HEK293 (cell line): ENCODE measurements around the gene EZH1.

ENCODE experiments used
- CTCF ChIA-PET: fragments of 350-600 bp; formaldehyde crosslinking; extraction: SDS; loops from one replicate; lab custom pipeline; 2021; ENCODE audit warnings: antibody characterized with exemption; lab: Yijun Ruan, JAX
- POLR2A ChIA-PET: fragments of 300-600 bp; formaldehyde crosslinking; extraction: SDS; loops from one replicate; lab custom pipeline; 2020; ENCODE audit warnings: antibody characterized with exemption, inconsistent platforms; lab: Yijun Ruan, JAX
- H3K27ac ChIP-seq: fragments of 200-500 bp; sonication (Bioruptor generic); 2 replicates; pipeline ENCODE4 v1.5.1; 2014; ENCODE audit warnings: low read depth, low read length, control low read depth, inconsistent platforms; ENCODE audit errors: extremely low read depth
- H3K36me3 ChIP-seq, 2 experiments: fragments of 200-500 bp in 1 of 2; sonication (Bioruptor generic) in 1 of 2; 1 replicate in 1 of 2; 2 replicates in 1 of 2; pipeline ENCODE4 v1.5.1; 2014 to 2017; ENCODE audit warnings: inconsistent platforms in 2 of 2, low read length in 2 of 2; ENCODE audit not compliant: control insufficient read depth in 2 of 2, insufficient read depth in 1 of 2
- H3K4me1 ChIP-seq: fragments of 200-500 bp; sonication (Bioruptor generic); 2 replicates; pipeline ENCODE4 v1.5.1; 2014; ENCODE audit warnings: mild to moderate bottlenecking, low read length, inconsistent platforms; ENCODE audit not compliant: control insufficient read depth, insufficient read depth
- H3K4me3 ChIP-seq: 2 replicates; pipeline ENCODE4 v1.5.1; 2011; ENCODE audit warnings: low read depth, mild to moderate bottlenecking, control low read depth, low read length, moderate library complexity
- H3K9me3 ChIP-seq: fragments of 200-500 bp; sonication (Bioruptor generic); 2 replicates; pipeline ENCODE4 v1.5.1; 2014; ENCODE audit warnings: low read depth, low read length, inconsistent platforms; ENCODE audit not compliant: control insufficient read depth, insufficient read depth
- BCL11B ChIP-seq: fragments of 450-650 bp; formaldehyde crosslinking; IDR thresholded peaks from 2 replicates; pipeline ENCODE4 v1.5.1; 2016; ENCODE audit warnings: low read depth, missing biosample characterization, missing genetic modification characterization
- GLI4 ChIP-seq: fragments of 450-650 bp; formaldehyde crosslinking; IDR thresholded peaks from 2 replicates; pipeline ENCODE4 v1.5.1; 2016; ENCODE audit warnings: missing biosample characterization, missing genetic modification characterization
- KLF1 ChIP-seq: fragments of 450-650 bp; formaldehyde crosslinking; IDR thresholded peaks from 2 replicates; pipeline ENCODE4 v1.5.1; 2016; ENCODE audit warnings: missing biosample characterization, missing genetic modification characterization
- KLF8 ChIP-seq: fragments of 450-650 bp; formaldehyde crosslinking; IDR thresholded peaks from 2 replicates; pipeline ENCODE4 v1.5.1; 2016; ENCODE audit warnings: missing biosample characterization, missing genetic modification characterization
- OVOL3 ChIP-seq: fragments of 450-650 bp; formaldehyde crosslinking; IDR thresholded peaks from 2 replicates; pipeline ENCODE4 v1.5.1; 2016; ENCODE audit warnings: missing biosample characterization, missing genetic modification characterization
- WT1 ChIP-seq: fragments of 450-650 bp; formaldehyde crosslinking; IDR thresholded peaks from 2 replicates; pipeline ENCODE4 v1.5.1; 2016; ENCODE audit warnings: missing biosample characterization, missing genetic modification characterization
- ZBTB7A ChIP-seq: fragments of 450-650 bp; formaldehyde crosslinking; IDR thresholded peaks from 2 replicates; pipeline ENCODE4 v1.5.1; 2016; ENCODE audit warnings: low read depth, missing biosample characterization, missing genetic modification characterization
- ZBTB8A ChIP-seq: fragments of 450-650 bp; formaldehyde crosslinking; IDR thresholded peaks from 2 replicates; pipeline ENCODE4 v1.5.1; 2016; ENCODE audit warnings: missing biosample characterization, missing genetic modification characterization
- ZFP69B ChIP-seq: fragments of 450-650 bp; formaldehyde crosslinking; IDR thresholded peaks from 2 replicates; pipeline ENCODE4 v1.5.1; 2016; ENCODE audit warnings: missing biosample characterization, missing genetic modification characterization
- ZNF2 ChIP-seq: fragments of 450-650 bp; formaldehyde crosslinking; IDR thresholded peaks from 2 replicates; pipeline ENCODE4 v1.5.1; 2016; ENCODE audit warnings: missing biosample characterization, missing genetic modification characterization
- ZNF514 ChIP-seq: fragments of 450-650 bp; formaldehyde crosslinking; IDR thresholded peaks from 2 replicates; pipeline ENCODE4 v1.5.1; 2016; ENCODE audit warnings: missing biosample characterization, missing genetic modification characterization
- ZNF600 ChIP-seq: fragments of 450-650 bp; formaldehyde crosslinking; IDR thresholded peaks from 2 replicates; pipeline ENCODE4 v1.5.1; 2016; ENCODE audit warnings: missing biosample characterization, missing genetic modification characterization
- ZNF629 ChIP-seq: fragments of 450-650 bp; formaldehyde crosslinking; IDR thresholded peaks from 2 replicates; pipeline ENCODE4 v1.5.1; 2017; ENCODE audit warnings: missing biosample characterization, missing genetic modification characterization
- ZNF776 ChIP-seq: fragments of 450-650 bp; formaldehyde crosslinking; IDR thresholded peaks from 2 replicates; pipeline ENCODE4 v1.5.0; 2017; ENCODE audit warnings: missing biosample characterization, missing genetic modification characterization, borderline replicate concordance
- ZSCAN30 ChIP-seq: fragments of 450-650 bp; IDR thresholded peaks from 2 replicates; pipeline ENCODE4 v1.5.1; 2018; ENCODE audit warnings: missing biosample characterization, mild to moderate bottlenecking, missing genetic modification characterization, moderate library complexity
- TF ChIP-seq, protein P1 (sequence below): fragments of 450-650 bp; formaldehyde crosslinking; IDR thresholded peaks from 2 replicates; pipeline ENCODE4 v1.5.1; 2016; ENCODE audit warnings: missing biosample characterization, missing genetic modification characterization
- TF ChIP-seq, protein P2 (sequence below): fragments of 450-650 bp; formaldehyde crosslinking; IDR thresholded peaks from 2 replicates; pipeline ENCODE4 v1.5.1; 2017; ENCODE audit warnings: missing biosample characterization, missing genetic modification characterization
- TF ChIP-seq, protein P3 (sequence below): fragments of 450-650 bp; formaldehyde crosslinking; IDR thresholded peaks from 2 replicates; pipeline ENCODE4 v1.5.1; 2017; ENCODE audit warnings: missing biosample characterization, mild to moderate bottlenecking, missing genetic modification characterization, moderate library complexity
- TF ChIP-seq, protein P4 (sequence below): fragments of 450-650 bp; formaldehyde crosslinking; IDR thresholded peaks from 2 replicates; pipeline ENCODE4 v1.5.1; 2016; ENCODE audit warnings: missing biosample characterization, missing genetic modification characterization
- TF ChIP-seq, protein P5 (sequence below): fragments of 450-650 bp; formaldehyde crosslinking; IDR thresholded peaks from 2 replicates; pipeline ENCODE4 v1.5.1; 2016; ENCODE audit warnings: missing biosample characterization, missing genetic modification characterization
- TF ChIP-seq, protein P6 (sequence below): fragments of 450-650 bp; formaldehyde crosslinking; IDR thresholded peaks from 2 replicates; pipeline ENCODE4 v1.5.1; 2016; ENCODE audit warnings: missing biosample characterization, missing genetic modification characterization

The EZH1 gene

DNA sequence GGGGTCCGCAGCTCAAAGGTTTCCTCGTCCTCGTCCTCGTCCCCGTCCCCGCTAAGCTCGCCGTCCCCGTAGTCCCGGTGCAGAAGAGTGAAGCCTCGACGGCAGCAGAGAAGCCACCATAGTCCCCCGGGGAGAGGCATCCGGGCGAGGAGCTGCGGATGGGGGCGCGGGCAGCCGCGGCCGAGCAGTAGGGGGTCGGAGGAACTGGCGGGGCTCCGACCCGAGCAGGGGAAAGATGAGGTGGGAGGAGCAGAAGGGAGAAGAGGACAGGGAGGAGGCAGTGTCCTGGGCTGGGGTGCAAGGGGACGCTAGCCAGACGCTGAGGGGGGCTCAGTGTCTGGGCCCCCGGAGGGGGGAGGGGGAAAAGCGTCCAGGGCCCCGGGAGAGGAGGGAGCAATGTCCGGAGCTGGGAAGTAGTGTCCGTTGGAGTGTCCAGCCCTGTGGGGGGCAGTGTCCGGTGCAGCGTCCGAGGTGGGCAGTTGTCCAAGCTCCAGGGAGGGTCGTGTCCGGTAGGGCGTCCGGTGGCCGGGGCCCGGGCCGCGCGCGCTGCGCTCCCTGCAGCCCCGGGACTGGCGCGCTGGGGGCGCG is 68.3 kb downstream of the EZH1 start, which contains the start of gene PLEKHH3 (continued):
- no peak for TF ChIP-seq ZNF514 (tag by site-specific recombination)
- TF ChIP-seq, protein P1, sequence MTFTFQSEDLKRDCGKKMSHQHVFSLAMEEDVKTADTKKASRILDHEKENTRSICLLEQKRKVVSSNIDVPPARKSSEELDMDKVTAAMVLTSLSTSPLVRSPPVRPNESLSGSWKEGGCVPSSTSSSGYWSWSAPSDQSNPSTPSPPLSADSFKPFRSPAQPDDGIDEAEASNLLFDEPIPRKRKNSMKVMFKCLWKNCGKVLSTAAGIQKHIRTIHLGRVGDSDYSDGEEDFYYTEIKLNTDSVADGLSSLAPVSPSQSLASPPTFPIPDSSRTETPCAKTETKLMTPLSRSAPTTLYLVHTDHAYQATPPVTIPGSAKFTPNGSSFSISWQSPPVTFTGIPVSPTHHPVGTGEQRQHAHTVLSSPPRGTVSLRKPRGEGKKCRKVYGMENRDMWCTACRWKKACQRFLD (tag by site-specific recombination): no peak

DNA sequence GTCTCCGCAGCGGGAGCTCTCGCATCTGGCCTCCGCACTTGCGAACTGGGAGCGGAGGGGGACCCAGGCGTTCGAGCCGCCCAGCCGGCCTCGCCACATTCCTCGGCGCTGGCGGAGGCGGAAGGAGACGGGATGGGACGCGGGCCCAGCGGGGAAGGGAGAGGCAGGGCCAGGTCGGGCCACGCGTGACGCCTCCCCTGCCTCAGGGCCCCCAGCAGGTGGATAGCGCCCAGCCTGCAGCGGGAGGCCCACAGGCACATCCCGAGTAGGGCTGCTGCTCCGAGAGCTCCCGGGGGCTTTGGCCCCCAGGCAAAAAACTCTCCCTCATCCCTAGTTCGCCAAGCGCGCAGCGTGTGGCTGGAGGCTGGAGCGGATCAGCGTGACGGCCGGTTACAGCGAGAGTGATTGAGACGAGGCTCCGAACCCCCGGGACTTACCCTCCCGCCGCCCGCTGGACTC is 68.8 kb downstream of the EZH1 start:
- POLR2A ChIA-PET: interaction anchor here (0.6 to 6.1 kb wide), 11 partner anchors 8 to 801 kb away, joined by 3 to 56 read pairs (median 11); partner anchors contain the start of genes CAVIN1, PSMC3IP, RETREG3 and TUBG1
- Histone ChIP-seq H3K4me3 (peak overlapping the region; percentile 82), H3K9me3 (no peaks in the 10 kb centered on the region), H3K27ac (peak overlapping the region; percentile 82), H3K4me1 (peaks cover 18% of the 10 kb centered on the region), H3K36me3 (peaks cover 0 to 28% of the 10 kb centered on the region in 2 experiments; a peak in 1 of 3 replicates)
- CTCF ChIA-PET: interaction anchor here (0.6 to 3.3 kb wide), 7 partner anchors 12 to 98 kb away, joined by 3 to 22 read pairs (median 6); partner anchors contain the start of gene PSMC3IP
- TF ChIP-seq KLF8 (peak; percentile 43; the same call in 1 of the 2 replicates), ZNF629 (0 out of 2 replicates have a peak, but pooled peaks have one; percentile 0), BCL11B (peak; percentile 43; the same call in 1 of the 2 replicates), WT1 (tag by site-specific recombination) (no peak), ZNF600 (tag by site-specific recombination) (peak; percentile 41; the same call in 1 of the 2 replicates), ZBTB8A (peak; percentile 43; the same call in 1 of the 2 replicates), KLF1 (tag by site-specific recombination) (no peak; the same call in 1 of the 2 replicates), GLI4 (tag by site-specific recombination) (no peak), ZSCAN30 (tag by site-specific recombination) (peak; percentile 70), ZFP69B (tag by site-specific recombination) (0 out of 2 replicates have a peak, but pooled peaks have one; percentile 17), ZNF776 (tag by site-specific recombination) (no peak), ZNF2 (peak; percentile 43; the same call in 1 of the 2 replicates), OVOL3 (tag by site-specific recombination) (no peak), ZBTB7A (peak; percentile 66; the same call in 1 of the 2 replicates)
- TF ChIP-seq, protein P2, sequence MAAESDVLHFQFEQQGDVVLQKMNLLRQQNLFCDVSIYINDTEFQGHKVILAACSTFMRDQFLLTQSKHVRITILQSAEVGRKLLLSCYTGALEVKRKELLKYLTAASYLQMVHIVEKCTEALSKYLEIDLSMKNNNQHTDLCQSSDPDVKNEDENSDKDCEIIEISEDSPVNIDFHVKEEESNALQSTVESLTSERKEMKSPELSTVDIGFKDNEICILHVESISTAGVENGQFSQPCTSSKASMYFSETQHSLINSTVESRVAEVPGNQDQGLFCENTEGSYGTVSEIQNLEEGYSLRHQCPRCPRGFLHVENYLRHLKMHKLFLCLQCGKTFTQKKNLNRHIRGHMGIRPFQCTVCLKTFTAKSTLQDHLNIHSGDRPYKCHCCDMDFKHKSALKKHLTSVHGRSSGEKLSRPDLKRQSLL (tag by site-specific recombination): peak; percentile 51; the same call in 1 of the 2 replicates
- TF ChIP-seq, protein P1 (tag by site-specific recombination): no peak
- TF ChIP-seq, protein P3, sequence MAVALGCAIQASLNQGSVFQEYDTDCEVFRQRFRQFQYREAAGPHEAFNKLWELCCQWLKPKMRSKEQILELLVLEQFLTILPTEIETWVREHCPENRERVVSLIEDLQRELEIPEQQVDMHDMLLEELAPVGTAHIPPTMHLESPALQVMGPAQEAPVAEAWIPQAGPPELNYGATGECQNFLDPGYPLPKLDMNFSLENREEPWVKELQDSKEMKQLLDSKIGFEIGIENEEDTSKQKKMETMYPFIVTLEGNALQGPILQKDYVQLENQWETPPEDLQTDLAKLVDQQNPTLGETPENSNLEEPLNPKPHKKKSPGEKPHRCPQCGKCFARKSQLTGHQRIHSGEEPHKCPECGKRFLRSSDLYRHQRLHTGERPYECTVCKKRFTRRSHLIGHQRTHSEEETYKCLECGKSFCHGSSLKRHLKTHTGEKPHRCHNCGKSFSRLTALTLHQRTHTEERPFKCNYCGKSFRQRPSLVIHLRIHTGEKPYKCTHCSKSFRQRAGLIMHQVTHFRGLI (tag by site-specific recombination): peak; percentile 86
- TF ChIP-seq, protein P4, sequence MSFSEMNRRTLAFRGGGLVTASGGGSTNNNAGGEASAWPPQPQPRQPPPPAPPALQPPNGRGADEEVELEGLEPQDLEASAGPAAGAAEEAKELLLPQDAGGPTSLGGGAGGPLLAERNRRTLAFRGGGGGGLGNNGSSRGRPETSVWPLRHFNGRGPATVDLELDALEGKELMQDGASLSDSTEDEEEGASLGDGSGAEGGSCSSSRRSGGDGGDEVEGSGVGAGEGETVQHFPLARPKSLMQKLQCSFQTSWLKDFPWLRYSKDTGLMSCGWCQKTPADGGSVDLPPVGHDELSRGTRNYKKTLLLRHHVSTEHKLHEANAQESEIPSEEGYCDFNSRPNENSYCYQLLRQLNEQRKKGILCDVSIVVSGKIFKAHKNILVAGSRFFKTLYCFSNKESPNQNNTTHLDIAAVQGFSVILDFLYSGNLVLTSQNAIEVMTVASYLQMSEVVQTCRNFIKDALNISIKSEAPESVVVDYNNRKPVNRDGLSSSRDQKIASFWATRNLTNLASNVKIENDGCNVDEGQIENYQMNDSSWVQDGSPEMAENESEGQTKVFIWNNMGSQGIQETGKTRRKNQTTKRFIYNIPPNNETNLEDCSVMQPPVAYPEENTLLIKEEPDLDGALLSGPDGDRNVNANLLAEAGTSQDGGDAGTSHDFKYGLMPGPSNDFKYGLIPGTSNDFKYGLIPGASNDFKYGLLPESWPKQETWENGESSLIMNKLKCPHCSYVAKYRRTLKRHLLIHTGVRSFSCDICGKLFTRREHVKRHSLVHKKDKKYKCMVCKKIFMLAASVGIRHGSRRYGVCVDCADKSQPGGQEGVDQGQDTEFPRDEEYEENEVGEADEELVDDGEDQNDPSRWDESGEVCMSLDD (tag by site-specific recombination): no peak
- TF ChIP-seq, protein P5, sequence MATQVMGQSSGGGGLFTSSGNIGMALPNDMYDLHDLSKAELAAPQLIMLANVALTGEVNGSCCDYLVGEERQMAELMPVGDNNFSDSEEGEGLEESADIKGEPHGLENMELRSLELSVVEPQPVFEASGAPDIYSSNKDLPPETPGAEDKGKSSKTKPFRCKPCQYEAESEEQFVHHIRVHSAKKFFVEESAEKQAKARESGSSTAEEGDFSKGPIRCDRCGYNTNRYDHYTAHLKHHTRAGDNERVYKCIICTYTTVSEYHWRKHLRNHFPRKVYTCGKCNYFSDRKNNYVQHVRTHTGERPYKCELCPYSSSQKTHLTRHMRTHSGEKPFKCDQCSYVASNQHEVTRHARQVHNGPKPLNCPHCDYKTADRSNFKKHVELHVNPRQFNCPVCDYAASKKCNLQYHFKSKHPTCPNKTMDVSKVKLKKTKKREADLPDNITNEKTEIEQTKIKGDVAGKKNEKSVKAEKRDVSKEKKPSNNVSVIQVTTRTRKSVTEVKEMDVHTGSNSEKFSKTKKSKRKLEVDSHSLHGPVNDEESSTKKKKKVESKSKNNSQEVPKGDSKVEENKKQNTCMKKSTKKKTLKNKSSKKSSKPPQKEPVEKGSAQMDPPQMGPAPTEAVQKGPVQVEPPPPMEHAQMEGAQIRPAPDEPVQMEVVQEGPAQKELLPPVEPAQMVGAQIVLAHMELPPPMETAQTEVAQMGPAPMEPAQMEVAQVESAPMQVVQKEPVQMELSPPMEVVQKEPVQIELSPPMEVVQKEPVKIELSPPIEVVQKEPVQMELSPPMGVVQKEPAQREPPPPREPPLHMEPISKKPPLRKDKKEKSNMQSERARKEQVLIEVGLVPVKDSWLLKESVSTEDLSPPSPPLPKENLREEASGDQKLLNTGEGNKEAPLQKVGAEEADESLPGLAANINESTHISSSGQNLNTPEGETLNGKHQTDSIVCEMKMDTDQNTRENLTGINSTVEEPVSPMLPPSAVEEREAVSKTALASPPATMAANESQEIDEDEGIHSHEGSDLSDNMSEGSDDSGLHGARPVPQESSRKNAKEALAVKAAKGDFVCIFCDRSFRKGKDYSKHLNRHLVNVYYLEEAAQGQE: peak; percentile 96
- TF ChIP-seq, protein P6, sequence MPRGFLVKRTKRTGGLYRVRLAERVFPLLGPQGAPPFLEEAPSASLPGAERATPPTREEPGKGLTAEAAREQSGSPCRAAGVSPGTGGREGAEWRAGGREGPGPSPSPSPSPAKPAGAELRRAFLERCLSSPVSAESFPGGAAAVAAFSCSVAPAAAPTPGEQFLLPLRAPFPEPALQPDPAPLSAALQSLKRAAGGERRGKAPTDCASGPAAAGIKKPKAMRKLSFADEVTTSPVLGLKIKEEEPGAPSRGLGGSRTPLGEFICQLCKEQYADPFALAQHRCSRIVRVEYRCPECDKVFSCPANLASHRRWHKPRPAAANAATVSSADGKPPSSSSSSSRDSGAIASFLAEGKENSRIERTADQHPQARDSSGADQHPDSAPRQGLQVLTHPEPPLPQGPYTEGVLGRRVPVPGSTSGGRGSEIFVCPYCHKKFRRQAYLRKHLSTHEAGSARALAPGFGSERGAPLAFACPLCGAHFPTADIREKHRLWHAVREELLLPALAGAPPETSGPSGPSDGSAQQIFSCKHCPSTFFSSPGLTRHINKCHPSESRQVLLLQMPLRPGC (tag by site-specific recombination): 0 out of 2 replicates have a peak, but pooled peaks have one; percentile 16
